Duodenal mucosa (tissue), 2 donors: Measurements from ENCODE around the gene PPP1R14C.

Experiments used
- H3K27ac ChIP-seq: one replicate; pipeline ENCODE4 v1.7.0; 2013; ENCODE audit warnings: low read depth, low read length
- H3K27me3 ChIP-seq, 2 donors: one replicate each; pipeline ENCODE4 v1.7.0; 2013; ENCODE audit warnings: low read length in 2 of 2, control low read depth in 1 of 2; ENCODE audit not compliant: insufficient read depth in 2 of 2, control insufficient read depth in 1 of 2
- H3K36me3 ChIP-seq, 2 donors: one replicate each; pipeline ENCODE4 v1.7.0; 2013; ENCODE audit warnings: low read length in 2 of 2, control low read depth in 1 of 2; ENCODE audit not compliant: insufficient read depth in 2 of 2, control insufficient read depth in 1 of 2
- H3K4me1 ChIP-seq, 2 donors: one replicate each; pipeline ENCODE4 v1.7.0; 2013; ENCODE audit warnings: low read length in 2 of 2, control low read depth in 1 of 2; ENCODE audit not compliant: insufficient read depth in 2 of 2, control insufficient read depth in 1 of 2
- H3K4me3 ChIP-seq, 2 donors: one replicate each; pipeline ENCODE4 v1.7.0; 2013; ENCODE audit warnings: low read length in 2 of 2, low read depth in 1 of 2
- H3K9ac ChIP-seq, 2 donors: one replicate each; pipeline ENCODE4 v1.7.0; 2013; ENCODE audit warnings: low read length in 2 of 2, low read depth in 1 of 2
- H3K9me3 ChIP-seq, 2 donors: one replicate each; pipeline ENCODE4 v1.7.0; 2013; ENCODE audit warnings: low read length in 2 of 2, control low read depth in 1 of 2; ENCODE audit not compliant: control insufficient read depth in 1 of 2

The PPP1R14C gene

GRCh38 chr6:150251566-150252186 is 108.8 kb downstream of the PPP1R14C start:
- H3K4me3 ChIP-seq, result no peak overlapping the region

GRCh38 chr6:150252714-150253444 is 110.0 kb downstream of the PPP1R14C start:
- H3K36me3 ChIP-seq, result no peaks in the 10 kb centered on the region
- H3K9me3 ChIP-seq, result peaks cover 5% of the 10 kb centered on the region in 2 donors
- no peak overlapping the region for H3K9ac ChIP-seq
- H3K4me1 ChIP-seq, result peaks cover 21 to 24% of the 10 kb centered on the region in 2 donors
- H3K4me3 ChIP-seq, result no peak overlapping the region
- no peak overlapping the region for H3K27ac ChIP-seq
- peaks cover 0 to 6% of the 10 kb centered on the region in 2 donors for H3K27me3 ChIP-seq

More at GRCh38 chr6:150251566-150252186, 108.8 kb downstream of the PPP1R14C start:
- Histone ChIP-seq H3K27ac (no peak overlapping the region), H3K9me3 (peaks cover 13 to 14% of the 10 kb centered on the region in 2 donors), H3K9ac (no peak overlapping the region), H3K4me1 (peaks cover 21 to 24% of the 10 kb centered on the region in 2 donors), H3K27me3 (peaks cover 0 to 6% of the 10 kb centered on the region in 2 donors), H3K36me3 (no peaks in the 10 kb centered on the region)

GRCh38 chr6:150253489-150253888 is 110.6 kb downstream of the PPP1R14C start:
- no peak overlapping the region for H3K4me3 ChIP-seq
- no peaks in the 10 kb centered on the region for H3K9me3 ChIP-seq
- peaks cover 0 to 6% of the 10 kb centered on the region in 2 donors for H3K27me3 ChIP-seq
- H3K4me1 ChIP-seq, result peaks cover 21 to 24% of the 10 kb centered on the region in 2 donors
- H3K27ac ChIP-seq, result no peak overlapping the region
- H3K36me3 ChIP-seq, result no peaks in the 10 kb centered on the region
- no peak overlapping the region for H3K9ac ChIP-seq

- Histone ChIP-seq H3K4me3 (no peak overlapping the region), H3K27ac (no peak overlapping the region), H3K9ac (no peak overlapping the region), H3K36me3 (no peaks in the 10 kb centered on the region), H3K9me3 (no peaks in the 10 kb centered on the region), H3K4me1 (peaks cover 21 to 24% of the 10 kb centered on the region in 2 donors), H3K27me3 (peaks cover 0 to 6% of the 10 kb centered on the region in 2 donors)
These were observed 111.9 kb downstream of the PPP1R14C start for GRCh38 chr6:150254770-150255169.

GRCh38 chr6:150255840-150256239 is 113.0 kb downstream of the PPP1R14C start:
- peaks cover 0 to 6% of the 10 kb centered on the region in 2 donors for H3K27me3 ChIP-seq
- H3K9ac ChIP-seq, result no peak overlapping the region
- H3K4me1 ChIP-seq, result peaks cover 21 to 24% of the 10 kb centered on the region in 2 donors
- no peak overlapping the region for H3K27ac ChIP-seq
- H3K9me3 ChIP-seq, result no peaks in the 10 kb centered on the region
- H3K4me3 ChIP-seq, result no peak overlapping the region
- no peaks in the 10 kb centered on the region for H3K36me3 ChIP-seq

- no peak overlapping the region for H3K9ac ChIP-seq
- no peaks in the 10 kb centered on the region for H3K9me3 ChIP-seq
- peaks cover 0 to 6% of the 10 kb centered on the region in 2 donors for H3K27me3 ChIP-seq
- H3K4me3 ChIP-seq, result no peak overlapping the region
- H3K36me3 ChIP-seq, result no peaks in the 10 kb centered on the region
- no peak overlapping the region for H3K27ac ChIP-seq
- H3K4me1 ChIP-seq, result peaks cover 14 to 16% of the 10 kb centered on the region in 2 donors
These were observed 113.9 kb downstream of the PPP1R14C start for GRCh38 chr6:150256618-150257272.

GRCh38 chr6:150258381-150258780 is 115.5 kb downstream of the PPP1R14C start:
- Histone ChIP-seq H3K9me3 (no peaks in the 10 kb centered on the region), H3K4me1 (peaks cover 0 to 2% of the 10 kb centered on the region in 2 donors), H3K27ac (no peak overlapping the region), H3K36me3 (no peaks in the 10 kb centered on the region), H3K4me3 (no peak overlapping the region), H3K27me3 (no peaks in the 10 kb centered on the region), H3K9ac (no peak overlapping the region)

GRCh38 chr6:150260931-150261330 is 118.1 kb downstream of the PPP1R14C start:
- Histone ChIP-seq H3K36me3 (no peaks in the 10 kb centered on the region), H3K4me1 (no peaks in the 10 kb centered on the region), H3K27ac (no peak overlapping the region), H3K27me3 (no peaks in the 10 kb centered on the region), H3K9ac (no peak overlapping the region), H3K9me3 (no peaks in the 10 kb centered on the region), H3K4me3 (no peak overlapping the region)

- Histone ChIP-seq H3K9me3 (no peaks in the 10 kb centered on the region), H3K27me3 (no peaks in the 10 kb centered on the region), H3K4me1 (no peaks in the 10 kb centered on the region), H3K9ac (no peak overlapping the region), H3K27ac (no peak overlapping the region), H3K36me3 (no peaks in the 10 kb centered on the region), H3K4me3 (no peak overlapping the region)
These were observed 119.3 kb downstream of the PPP1R14C start for GRCh38 chr6:150261997-150262697.
